ENCODE results near the gene GADD45A.
"Not testable (repeated sequence)": the region's sequence is repeated elsewhere in the genome, so short reads cannot be mapped to it uniquely, and the experiment has no call there.

The GADD45A gene, protein sequence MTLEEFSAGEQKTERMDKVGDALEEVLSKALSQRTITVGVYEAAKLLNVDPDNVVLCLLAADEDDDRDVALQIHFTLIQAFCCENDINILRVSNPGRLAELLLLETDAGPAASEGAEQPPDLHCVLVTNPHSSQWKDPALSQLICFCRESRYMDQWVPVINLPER

DNA sequence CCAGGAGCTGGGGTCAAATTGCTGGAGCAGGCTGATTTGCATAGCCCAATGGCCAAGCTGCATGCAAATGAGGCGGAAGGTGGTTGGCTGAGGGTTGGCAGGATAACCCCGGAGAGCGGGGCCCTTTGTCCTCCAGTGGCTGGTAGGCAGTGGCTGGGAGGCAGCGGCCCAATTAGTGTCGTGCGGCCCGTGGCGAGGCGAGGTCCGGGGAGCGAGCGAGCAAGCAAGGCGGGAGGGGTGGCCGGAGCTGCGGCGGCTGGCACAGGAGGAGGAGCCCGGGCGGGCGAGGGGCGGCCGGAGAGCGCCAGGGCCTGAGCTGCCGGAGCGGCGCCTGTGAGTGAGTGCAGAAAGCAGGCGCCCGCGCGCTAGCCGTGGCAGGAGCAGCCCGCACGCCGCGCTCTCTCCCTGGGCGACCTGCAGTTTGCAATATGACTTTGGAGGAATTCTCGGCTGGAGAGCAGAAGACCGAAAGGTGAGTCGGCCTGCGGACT is at the start of gene GADD45A:
Gene GADD45A (plus strand): TSS at position 135 of the 491 bp plus-strand sequence. CDS start 294 bp downstream, at position 429.
- DNase-seq = peak; percentile 96

DNA sequence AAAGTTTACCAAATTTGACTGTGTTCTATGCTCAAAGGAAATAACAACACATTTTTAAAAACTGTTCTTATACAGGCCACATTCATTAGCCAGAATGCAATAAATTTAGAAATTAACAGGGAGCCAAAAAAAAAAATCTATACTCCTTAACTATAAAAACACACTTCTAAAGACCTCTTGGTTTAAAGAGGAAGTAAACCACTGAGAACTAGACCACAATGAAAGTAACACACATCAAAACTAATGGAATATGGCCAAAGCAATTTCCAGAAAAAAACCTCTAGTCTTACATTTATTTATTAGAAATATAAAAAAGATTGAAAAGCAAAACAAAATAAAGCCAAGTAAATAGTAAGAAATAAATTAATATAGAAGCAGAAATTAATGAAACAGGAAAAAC is 48.9 kb upstream of the GADD45A start:
- no peak for DNase-seq

DNA sequence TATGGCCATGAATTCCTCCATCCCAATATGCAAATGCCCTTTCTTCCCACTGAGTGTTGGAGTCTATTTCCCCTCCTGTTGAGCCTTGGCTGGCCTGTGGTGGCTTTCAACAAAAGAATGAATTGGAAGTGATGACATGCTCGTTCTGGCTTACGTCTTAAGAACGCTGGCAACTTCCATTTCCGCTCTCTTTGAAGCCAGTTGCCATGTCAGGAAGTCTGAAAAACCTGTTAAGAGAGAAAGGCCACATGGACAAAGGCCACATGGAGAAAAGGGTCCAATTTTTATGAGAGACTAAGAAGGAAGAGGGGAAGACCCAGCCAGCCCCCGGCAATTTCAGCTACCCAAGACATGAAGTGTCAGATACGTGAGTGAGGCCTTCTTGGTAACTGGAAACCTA is 45.6 kb upstream of the GADD45A start:
- DNase-seq = no peak

DNA sequence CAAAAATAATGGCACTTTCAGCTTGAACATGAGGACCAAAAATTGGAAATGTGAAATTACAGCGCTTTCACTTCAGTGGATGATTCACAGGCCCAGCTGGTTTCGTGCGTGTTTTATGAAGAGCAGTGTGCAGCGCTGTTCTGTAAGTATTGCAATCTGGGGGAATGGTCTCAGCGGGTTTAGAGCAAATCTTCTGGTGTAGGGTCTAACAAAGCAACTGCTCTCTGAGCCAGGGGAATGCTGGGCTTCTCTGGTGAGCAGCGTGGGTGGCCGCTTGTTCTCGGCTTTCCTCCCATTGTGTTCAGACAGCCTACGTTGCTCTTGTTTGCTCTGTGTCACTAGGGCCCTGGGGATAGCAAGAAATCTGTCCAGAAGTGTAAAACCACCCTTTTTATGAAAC is 42.4 kb upstream of the GADD45A start:
- no peak for DNase-seq

DNA sequence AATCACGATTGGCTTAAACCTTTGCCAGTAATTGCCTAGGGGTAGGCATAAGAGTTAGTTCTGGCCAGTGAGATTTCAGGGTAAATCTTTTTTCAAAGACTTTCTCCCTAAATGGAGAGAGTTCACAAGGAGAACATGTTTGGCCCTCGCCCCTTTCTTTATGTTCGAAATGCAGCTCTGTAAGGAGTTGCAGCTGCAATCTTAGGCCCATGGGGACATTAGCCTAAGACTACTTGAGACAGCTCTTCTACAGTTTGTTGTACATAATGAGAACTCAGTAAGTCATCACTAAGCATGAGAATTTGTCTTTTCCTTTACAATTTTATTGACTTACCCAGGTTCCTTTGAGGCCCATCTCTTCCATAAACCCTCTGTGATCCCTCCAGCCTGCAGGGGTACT is 40.4 kb upstream of the GADD45A start:
- no peak for DNase-seq

DNA sequence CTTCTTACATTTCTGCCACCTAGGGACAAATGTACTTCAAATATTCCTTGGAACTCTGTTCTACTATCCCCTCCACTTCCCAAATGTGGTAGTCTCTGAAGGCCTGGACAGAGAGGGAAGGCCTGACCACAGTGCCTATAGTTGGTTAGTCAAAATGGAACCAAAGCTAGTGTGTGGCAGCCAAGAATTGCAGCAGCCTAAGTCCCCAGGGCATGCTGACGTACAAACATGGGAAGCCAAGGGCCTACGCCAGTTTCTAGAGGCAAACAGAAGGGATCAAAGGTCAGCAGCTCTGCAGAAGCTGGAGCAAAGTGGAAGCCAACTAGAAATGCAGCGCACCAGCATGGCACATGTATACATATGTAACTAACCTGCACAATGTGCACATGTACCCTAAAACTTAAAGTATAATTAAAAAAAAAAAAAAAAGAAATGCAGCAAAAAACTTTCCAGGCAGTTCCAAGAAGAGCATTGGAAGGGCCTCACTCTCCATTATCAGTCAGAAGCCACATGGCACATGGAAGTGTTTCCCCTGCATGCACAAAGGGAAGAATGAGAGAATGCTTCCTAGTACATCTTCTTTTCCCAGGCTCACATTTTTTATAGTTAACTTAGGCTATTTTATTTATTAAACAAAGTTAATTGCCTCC is 39.4 kb upstream of the GADD45A start:
- no peak for DNase-seq

DNA sequence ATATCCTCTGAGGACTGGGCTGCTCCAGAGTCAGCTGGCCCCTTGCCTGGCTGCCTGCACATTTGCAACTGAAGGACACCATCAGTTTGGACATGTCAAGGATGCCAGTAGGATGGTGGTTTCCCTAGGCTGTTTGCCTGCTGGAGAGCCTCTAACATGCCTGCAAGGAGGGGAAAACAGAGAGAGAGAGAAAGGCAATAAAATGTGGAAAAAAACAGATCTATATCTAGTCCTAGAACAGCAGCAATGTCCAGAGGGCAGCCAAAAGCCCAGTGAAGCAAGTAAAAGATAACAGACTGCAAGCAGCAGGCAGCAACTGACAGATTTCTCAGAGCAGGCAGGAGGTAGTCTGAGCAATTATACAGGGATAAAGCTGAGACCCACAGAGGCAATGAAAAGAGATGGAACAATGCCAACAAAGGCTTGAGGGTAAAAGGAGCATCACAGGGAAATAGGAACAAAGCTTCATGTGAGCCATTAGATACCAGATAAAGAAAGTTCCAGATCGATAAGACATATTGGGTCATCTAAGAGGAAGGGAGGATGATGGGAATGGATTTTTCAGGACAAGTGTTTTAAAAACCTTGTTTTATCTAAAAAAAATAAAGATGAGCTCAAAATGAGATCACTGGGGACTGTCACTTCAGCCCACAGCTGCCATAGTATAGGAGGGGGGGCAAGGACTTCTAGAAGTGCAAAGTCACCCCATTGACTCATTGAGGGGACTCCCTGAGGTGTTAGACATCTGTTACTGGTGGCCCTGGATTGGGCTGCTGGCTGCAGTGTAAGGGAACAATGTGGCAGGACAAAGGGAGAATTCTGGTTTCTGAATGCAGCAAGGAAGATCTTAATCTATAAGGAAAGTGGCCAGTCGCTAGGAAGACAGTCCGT is 38.6 kb upstream of the GADD45A start:
- DNase-seq = no peak

DNA sequence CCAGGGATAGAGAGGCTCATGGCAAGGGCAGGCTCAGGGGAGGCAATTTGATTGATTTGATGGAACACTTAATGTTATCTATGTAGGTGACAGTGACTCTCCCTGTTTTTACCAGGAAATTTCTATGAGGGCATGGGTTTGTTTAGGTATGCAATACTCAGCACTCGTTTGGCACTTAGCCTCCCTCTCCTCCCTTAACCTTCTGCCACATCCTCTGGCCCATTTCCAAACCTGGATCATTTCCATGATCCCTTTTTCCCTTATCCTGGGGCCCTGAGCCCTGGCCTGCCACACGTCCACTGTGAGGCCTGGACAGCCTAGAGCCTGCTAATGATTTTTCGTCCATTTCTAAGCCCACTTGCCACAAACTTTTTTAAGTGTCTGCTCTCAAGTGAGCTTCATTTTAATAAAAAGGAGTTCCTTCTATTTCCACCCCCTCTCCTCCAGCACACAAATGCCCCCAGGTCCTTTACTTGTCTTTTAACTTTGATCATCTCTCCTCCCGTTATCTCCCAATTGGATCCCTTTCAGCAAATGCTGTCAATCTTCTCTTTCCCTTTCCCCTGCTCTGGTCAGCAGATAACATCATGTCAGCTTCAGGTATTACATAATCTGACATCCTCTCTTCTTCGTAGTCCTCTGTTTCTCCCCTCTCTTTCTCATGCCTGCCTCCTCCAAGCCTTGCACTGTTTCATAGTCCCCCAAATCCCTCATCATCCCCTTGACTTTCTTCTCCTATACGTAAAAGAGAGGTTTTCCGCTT is 37.8 kb upstream of the GADD45A start:
- no peak for DNase-seq

DNA sequence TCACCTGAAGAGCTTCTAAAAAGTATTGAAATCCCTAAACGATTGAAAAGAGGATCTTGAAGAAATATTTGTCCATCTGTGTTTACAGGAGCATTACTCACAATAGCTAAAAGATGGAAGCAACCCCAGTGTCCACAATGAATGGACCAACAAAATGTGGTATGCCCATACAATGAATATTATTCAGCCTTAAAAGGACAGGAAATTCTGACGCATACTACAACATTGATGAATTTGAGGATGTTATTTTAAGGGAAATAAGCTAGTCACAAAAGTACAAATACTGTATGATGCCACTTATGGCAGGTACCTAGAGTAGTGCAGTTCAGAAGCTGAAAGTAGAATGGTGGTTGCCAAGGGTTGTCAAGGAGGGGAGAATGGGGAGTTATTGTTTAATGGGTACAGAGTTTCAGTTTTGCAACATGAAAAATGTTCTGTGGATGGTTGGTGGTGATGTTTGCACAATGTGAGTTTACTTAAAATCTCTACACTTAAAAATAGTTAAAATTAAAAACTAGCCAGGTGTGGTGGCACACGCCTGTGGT is 37.1 kb upstream of the GADD45A start:
- no peak for DNase-seq

DNA sequence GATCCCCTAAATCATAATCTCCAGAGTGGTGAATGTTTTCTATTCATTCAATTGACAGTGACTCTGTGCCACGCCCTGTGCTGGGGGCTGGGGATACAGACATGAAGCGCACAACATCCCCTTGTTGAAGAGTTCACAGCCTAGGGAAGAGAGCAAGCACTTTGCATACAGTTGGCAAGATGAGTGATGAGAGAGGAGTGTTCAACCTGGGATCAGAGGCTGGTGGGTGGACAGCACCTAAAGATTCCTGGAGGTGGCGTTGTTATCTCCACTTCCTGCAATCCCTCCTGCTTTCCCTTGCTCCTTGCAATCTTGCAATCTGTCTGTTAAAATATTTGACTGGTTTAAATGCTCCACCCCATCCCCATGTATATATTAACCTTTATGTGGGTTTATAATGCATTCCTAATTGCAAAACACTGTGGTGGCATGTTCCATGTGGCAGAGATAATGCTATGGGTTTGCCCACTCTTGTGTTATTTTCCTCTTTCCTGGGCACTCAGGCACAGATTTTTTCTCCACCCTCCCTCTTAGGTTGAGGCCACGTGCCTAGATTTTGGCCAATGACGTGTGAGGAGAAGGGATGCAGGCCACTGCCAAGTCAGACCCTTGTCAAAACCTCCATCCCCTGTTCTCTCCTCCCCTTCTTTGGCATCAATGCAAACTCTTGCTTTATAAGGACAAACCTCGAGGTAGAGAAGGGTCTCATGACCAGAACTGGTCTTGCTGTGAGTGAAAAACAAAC is 36.2 kb upstream of the GADD45A start:
- DNase-seq = no peak

DNA sequence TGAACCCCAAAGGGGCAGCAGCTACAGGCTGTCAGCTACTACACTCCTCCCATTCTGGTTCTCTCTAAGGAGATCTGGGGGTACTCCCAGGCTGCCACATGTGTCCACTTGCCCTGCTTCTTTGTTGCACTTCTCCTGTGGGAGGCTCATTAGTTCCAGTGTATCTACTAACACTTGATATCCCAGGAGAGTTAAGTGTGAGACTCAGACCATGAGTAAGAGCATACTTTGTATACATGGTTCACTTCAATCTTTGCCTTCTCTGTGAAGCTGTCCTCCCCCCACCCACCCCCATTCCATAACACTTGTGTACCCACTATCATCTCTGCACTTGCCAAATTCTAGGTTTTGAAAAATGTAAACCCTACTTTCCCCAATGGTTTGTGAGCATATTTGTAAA is 34.9 kb upstream of the GADD45A start:
- DNase-seq = no peak

DNA sequence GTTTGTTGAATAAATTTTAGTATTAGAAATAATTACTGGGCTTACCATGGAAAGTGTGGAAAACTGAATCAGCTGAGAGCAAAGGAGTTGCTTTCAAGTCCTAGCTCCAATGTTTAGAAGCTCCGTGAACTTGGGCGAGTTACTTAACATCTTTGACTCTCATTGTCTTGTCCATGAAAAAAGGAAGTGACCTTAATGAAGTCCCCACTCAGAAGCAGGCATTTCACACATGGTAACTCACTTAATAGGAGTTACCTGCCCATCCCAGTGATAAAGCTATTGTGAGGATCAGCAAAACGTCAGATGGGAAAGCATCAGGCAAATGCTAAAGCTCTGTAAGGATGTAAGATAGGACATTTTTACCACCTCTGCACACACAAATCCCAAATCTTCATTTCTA is 34.0 kb upstream of the GADD45A start:
- DNase-seq = no peak

DNA sequence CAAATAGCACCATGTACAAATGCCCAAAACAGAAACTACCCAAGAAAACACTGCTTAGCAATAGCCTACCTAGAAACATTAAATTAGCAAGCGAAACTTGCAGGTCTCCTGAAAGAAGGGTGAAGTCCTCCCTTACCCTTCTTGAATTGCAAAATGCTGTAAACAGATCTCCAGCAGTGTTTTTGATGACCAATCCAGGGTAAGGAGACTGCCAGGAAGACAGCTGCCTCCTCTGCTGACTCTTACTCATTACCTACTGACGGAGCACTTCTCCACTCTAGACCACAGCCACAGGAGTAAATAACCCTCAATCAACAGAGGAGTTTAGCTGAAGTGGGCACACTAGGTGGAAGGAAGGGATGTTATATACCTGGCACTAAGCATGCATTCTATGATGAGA is 32.2 kb upstream of the GADD45A start:
- DNase-seq = no peak

DNA sequence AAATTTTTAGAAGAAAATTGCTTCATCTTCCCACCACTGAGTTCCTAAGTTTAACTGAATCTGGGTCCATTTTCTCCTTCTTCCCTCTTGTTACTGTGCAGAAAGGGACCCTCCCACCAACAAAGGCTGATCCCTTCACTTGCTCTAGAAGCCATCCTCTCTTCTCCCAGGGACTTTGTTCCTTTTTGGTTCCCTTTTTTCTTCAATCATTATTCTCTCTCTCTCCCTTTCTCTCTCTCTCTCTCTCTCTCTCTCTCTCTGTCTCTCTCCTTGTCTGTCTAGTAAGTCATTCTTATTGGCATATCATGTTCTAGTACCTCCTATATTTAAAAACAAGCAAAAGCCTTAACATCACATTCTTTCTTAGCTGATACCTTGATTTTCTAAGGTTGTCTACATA is 31.7 kb upstream of the GADD45A start:
- DNase-seq = no peak

DNA sequence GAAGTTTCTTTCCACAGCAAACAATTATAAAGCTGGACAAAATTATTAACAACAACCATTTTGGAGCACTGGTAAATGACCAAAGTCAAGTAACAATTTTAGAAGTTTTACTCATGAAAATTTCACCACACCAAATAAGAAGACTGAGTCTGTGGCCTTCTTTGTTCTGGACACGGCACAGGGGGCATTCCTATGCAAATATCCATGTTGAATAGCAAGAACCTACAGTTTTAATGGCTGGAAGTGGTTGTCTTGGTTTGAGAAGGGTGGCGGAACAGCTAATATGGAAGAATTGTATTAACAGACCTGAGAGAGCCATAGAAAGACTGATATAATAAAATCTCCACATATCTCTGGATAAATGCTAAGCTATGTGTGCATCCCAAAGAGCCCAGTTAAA is 29.4 kb upstream of the GADD45A start:
- no peak for DNase-seq

DNA sequence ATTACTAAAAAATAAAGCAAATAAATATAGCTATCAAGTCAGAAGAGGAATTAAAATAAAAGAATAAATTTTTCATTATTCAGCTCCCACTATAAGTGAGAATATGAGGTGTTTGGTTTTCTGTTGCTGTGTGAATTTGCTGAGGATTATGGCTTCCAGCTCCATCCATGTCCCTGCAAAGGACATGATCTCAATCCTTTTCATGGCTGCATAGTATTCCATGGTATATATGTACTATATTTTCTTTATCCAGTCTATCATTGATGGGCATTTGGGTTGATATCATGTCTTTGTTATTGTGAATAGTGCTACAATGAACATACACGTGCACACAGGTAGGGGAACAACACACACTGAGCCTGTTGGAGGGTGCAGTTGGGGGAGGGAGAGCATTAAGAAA is 27.8 kb upstream of the GADD45A start:
- DNase-seq = not testable (repeated sequence)

DNA sequence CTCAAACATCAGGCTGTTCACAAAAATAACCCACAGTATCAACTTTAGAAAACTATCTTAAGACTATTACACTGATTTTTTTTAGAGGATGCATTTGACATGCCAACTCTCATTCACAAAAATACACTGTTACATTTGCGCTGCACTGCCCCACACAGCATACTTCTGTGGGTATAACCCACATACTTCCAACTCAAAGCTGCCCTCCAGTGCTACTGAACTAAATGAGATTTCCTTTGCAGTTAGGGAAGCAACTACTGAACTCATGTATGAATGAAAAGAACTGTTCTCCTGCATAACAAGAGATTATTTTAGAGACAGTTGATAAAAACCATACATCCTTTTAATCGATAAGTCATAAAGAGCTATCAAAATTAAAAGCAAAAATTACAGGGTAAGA is 25.8 kb upstream of the GADD45A start:
- DNase-seq = no peak

DNA sequence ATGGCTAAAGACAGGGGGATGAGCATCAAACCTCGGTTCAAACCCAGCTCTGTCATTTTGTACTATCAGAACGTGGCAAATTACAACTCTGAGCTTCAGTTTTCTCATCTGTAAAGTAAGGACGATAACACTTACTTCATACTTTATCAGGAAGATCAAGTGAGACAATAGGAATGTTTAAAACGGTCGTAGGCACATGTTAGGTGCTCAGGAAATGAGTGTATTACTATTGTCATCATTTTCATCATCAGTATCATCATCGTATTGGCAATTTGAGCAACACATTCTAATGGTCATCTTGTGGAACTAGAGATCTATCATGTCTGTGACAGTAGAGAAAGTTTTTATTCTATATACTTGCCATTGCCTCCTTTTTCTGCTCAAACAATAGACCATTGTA is 22.1 kb upstream of the GADD45A start:
- no peak for DNase-seq

DNA sequence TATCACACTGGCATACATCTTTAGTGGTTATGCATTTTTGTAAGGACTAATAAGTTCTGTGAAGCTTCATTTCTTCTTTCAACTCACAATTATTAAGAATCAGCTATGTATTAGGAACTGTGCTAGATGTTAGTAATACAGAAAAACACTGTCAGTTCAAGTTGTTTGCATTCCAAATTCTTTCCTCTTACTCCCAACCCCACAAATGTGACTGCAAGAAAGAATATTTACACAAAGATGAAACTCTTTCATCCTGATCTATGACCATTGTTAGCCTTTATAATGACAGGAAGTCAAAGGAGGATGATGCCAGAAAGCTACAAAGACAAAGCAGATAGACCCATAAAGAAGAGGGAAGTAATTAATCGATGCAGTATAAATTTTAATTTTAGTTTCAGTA is 21.0 kb upstream of the GADD45A start:
- DNase-seq = no peak

DNA sequence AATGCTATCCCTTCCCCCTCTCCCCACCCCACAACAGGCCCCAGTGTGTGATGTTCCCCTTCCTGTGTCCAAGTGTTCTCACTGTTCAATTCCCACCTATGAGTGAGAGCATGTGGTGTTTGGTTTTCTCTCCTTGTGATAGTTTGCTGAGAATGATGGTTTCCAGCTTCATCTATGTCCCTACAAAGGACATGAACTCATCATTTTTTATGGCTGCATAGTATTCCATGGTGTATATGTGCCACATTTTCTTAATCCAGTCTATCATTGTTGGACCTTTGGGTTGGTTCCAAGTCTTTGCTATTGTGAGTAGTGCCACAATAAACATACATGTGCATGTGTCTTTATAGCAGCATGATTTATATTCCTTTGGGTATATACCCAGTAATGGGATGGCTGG is 19.7 kb upstream of the GADD45A start:
- not testable (repeated sequence) for DNase-seq

DNA sequence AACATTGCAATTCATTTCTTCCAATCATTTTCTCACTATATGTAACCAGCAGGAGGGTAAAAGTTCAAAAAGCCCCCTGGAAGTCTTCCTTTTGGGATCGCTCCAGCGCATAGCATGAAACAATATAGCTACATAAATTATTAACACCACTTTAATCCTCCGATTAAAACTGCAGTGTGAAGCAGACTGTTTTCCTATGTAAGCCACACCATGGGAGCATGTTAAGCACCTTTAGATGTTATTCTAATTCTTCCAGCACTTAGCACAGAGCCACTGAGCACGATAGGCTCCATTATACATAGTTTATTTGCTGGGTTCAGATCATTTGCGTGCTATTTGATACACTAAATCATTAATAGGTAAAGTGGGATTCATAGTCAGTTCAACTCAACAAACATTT is 18.4 kb upstream of the GADD45A start:
- DNase-seq = no peak

DNA sequence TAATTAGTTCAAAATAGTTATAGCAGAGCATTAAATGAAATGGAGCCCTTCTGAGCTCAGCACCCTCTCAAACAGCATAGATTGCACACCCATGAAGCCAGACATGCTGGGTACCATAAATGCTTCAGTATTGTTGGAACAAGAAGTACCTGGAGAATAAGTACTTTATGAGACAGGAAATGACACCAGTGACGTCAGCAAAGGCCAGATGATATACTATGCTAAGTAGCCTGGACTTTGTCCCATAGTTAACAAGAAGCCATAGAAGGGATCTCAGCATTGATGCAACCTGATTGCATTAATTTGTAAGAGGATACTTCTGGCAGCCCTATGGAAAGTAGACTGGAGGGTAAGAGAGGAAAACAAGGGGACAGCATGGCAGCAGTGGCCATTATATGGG is 16.3 kb upstream of the GADD45A start:
- DNase-seq = no peak

Measured in CD4-positive, alpha-beta T cell treated with Interleukin-10 for 1 hour (primary cell).